K562 (cell line): ENCODE results near the gene PLXDC2. TPM values are rescaled to one million over a fixed set of nuclear protein-coding genes. Genes with fewer than 3 reads are reported as not detected.

Experiments
- ATAC-seq: fragments of 200-7000 bp; cut with Tn5 transposase; 3 replicates; pipeline ENCODE4 v1.9.1; 2020; ENCODE audit warnings: moderate library complexity
- BruUV-seq: library from RNA; stranded (reverse); fragments of 400-500 nt; replicated peaks from 2 replicates; lab custom pipeline; 2021; lab: Mats Ljungman, UMichigan
- CTCF ChIA-PET: fragments of 300-600 bp; formaldehyde crosslinking; extraction: SDS; loops from one replicate; lab custom pipeline; 2021; ENCODE audit warnings: low intra/inter-chr PET ratio; lab: Yijun Ruan, JAX
- POLR2A ChIA-PET: fragments of 300-600, 350-650 bp; sonication (Branson Sonifier 250); formaldehyde crosslinking; extraction: SDS; loops from one replicate; lab custom pipeline; 2021; ENCODE audit warnings: antibody characterized with exemption, inconsistent platforms; lab: Yijun Ruan, JAX
- DNase-seq, 4 experiments: peaks; one replicate each; pipeline versions ENCODE4 v3.0.0 to v3.0.0-alpha.2; 2011 to 2018; ENCODE audit warnings: low spot score in 3 of 4, mixed read lengths in 3 of 4; ENCODE audit errors: extremely low read depth in 1 of 4
- FAIRE-seq: peaks from 2 replicates; lab custom pipeline; 2011; peaks lifted over from hg19 to GRCh38; lab: Jason Lieb, UNC
- H2AFZ ChIP-seq: 2 replicates; pipeline ENCODE4 v1.6.0; 2011; ENCODE audit warnings: low read depth, low read length, control low read depth, inconsistent platforms
- H3K27ac ChIP-seq: fragments of 200-600 bp; 3 replicates; pipeline ENCODE4 v1.8.0; 2011; ENCODE audit warnings: low read depth, mild to moderate bottlenecking, control low read depth, inconsistent platforms, low read length, moderate library complexity, mixed read lengths; ENCODE audit errors: extremely low read depth
- H3K27me3 ChIP-seq, 2 experiments: fragments of 300-600 bp in 1 of 2; 2 replicates in 1 of 2; 3 replicates in 1 of 2; pipeline versions ENCODE4 v1.6.0 to v1.8.0; 2011; ENCODE audit warnings: inconsistent platforms in 2 of 2, low read length in 2 of 2, mild to moderate bottlenecking in 1 of 2, mixed read lengths in 1 of 2, moderate library complexity in 1 of 2; ENCODE audit not compliant: control insufficient read depth in 2 of 2, insufficient read depth in 2 of 2
- H3K36me3 ChIP-seq: fragments of 300-600 bp; 3 replicates; pipeline ENCODE4 v1.8.0; 2011; ENCODE audit warnings: mild to moderate bottlenecking, low read length, inconsistent platforms; ENCODE audit not compliant: control insufficient read depth, insufficient read depth
- H3K4me1 ChIP-seq, 2 experiments: fragments of 200-600 bp in 1 of 2; replicated peaks in 1 of 2; 2 replicates in 1 of 2; 3 replicates in 1 of 2; pipeline versions ENCODE4 v1.5.1 to v1.8.0; 2011; ENCODE audit warnings: inconsistent platforms in 2 of 2, low read length in 2 of 2, mild to moderate bottlenecking in 1 of 2, mixed read lengths in 1 of 2, moderate library complexity in 1 of 2; ENCODE audit not compliant: control insufficient read depth in 2 of 2, insufficient read depth in 2 of 2
- H3K4me2 ChIP-seq: 2 replicates; pipeline ENCODE4 v1.6.1; 2011; ENCODE audit warnings: low read length, control low read depth, inconsistent platforms, mixed read lengths; ENCODE audit not compliant: insufficient read depth
- H3K4me3 ChIP-seq: fragments of 200-600 bp; sonication (generic), shearing (Covaris generic); 2 replicates; pipeline ENCODE4 v1.5.1; 2016; ENCODE audit warnings: control low read depth, inconsistent platforms
- H3K79me2 ChIP-seq: fragments of 200-600 bp; 3 replicates; pipeline ENCODE4 v1.8.0; 2011; ENCODE audit warnings: low read length, inconsistent platforms; ENCODE audit not compliant: control insufficient read depth, insufficient read depth
- H3K9ac ChIP-seq, 2 experiments: 2 replicates each; pipeline versions ENCODE4 v1.6.0 to v1.6.1; 2011; ENCODE audit warnings: low read depth in 2 of 2, low read length in 2 of 2, control low read depth in 1 of 2, inconsistent platforms in 1 of 2, mild to moderate bottlenecking in 1 of 2, mixed read lengths in 1 of 2; ENCODE audit not compliant: insufficient read depth in 1 of 2
- H3K9me1 ChIP-seq: one replicate; pipeline ENCODE4 v1.6.0; 2011; ENCODE audit warnings: inconsistent platforms, mild to moderate bottlenecking, low read length, moderate library complexity; ENCODE audit not compliant: control insufficient read depth, insufficient read depth
- H3K9me3 ChIP-seq: replicated peaks from 2 replicates; pipeline ENCODE4 v1.5.1; 2011; ENCODE audit warnings: low read depth, low read length, inconsistent platforms; ENCODE audit not compliant: control insufficient read depth, insufficient read depth
- H4K20me1 ChIP-seq: replicated peaks from 2 replicates; pipeline ENCODE4 v1.6.1; 2011; ENCODE audit warnings: low read length, inconsistent platforms, mixed read lengths; ENCODE audit not compliant: control insufficient read depth, insufficient read depth
- GTF2F1 ChIP-seq: IDR thresholded peaks from 2 replicates; pipeline ENCODE4 v1.6.1; 2011; ENCODE audit warnings: low read depth, low read length, improper control_type of control experiment
- PYGO2 ChIP-seq: fragments of 450-650 bp; IDR thresholded peaks from 2 replicates; pipeline ENCODE4 v1.6.1; 2016; ENCODE audit warnings: mild to moderate bottlenecking, missing genetic modification characterization, moderate library complexity, missing compliant biosample characterization
- SNIP1 ChIP-seq: fragments of 450-650 bp; IDR thresholded peaks from 2 replicates; pipeline ENCODE4 v1.7.1; 2017; ENCODE audit warnings: low read depth, mild to moderate bottlenecking
- ZC3H4 ChIP-seq: sonication (generic); formaldehyde crosslinking; IDR thresholded peaks from 2 replicates; pipeline ENCODE4 v1.9.0; 2021; ENCODE audit warnings: missing genetic modification reagents, borderline replicate concordance
- WGBS: fragments of 100-300 bp; shearing (Covaris generic); methylation state at CpG from one replicate; pipeline ENCODE4 v1.1.6; 2016; ENCODE audit warnings: low coverage, mixed read lengths; ENCODE audit not compliant: insufficient coverage; ENCODE audit errors: missing lambda C conversion rate; 5-methylcytosine and 5-hydroxymethylcytosine counted together
- in situ Hi-C: fragments of 300-500 bp; cut with MboI; formaldehyde crosslinking; loops from 4 replicates; pipeline ENCODE4 v1.15.0; 2018; ENCODE audit warnings: inconsistent platforms, mixed read lengths
- intact Hi-C: fragments of 100-400 bp; cut with micrococcal nuclease; formaldehyde crosslinking; loops from 2 replicates; pipeline ENCODE4 v1.14.2; 2022
- polyA plus RNA-seq, 8 experiments: library from polyadenylated mRNA; depleted of rRNA in 4 of 8; stranded (reverse) in 5 of 8; unstranded in 3 of 8; fragments of >200 nt; fragmentation: Nextera tagmentation in 2 of 8; fragmentation: Illumina TruSeq in 1 of 8; extraction: Ambion mirVana in 2 of 8; extraction: Trizol in 1 of 8; gene quantifications; 2 replicates each; pipeline versions ENCODE4 v1.2.1 to v1.2.3, GENCODE V29; 2011 to 2014; ENCODE audit warnings: inconsistent platforms in 1 of 8, missing spikeins in 1 of 8
- total RNA-seq, 7 experiments: library from RNA; depleted of rRNA in 6 of 7; stranded (reverse); fragments of >200 nt in 6 of 7; fragmentation: Illumina TruSeq in 2 of 7; extraction: Trizol in 2 of 7; gene quantifications; 2 replicates each; pipeline versions ENCODE4 v1.2.1 to v1.2.3, GENCODE V29; 2011 to 2021; ENCODE audit warnings: low replicate concordance in 1 of 7
- TF ChIP-seq, protein P1 (sequence below): sonication (generic); formaldehyde crosslinking; IDR thresholded peaks from 2 replicates; pipeline ENCODE4 v1.8.0; 2022; ENCODE audit warnings: missing genetic modification reagents, mild to moderate bottlenecking, moderate library complexity, borderline replicate concordance
- TF ChIP-seq, protein P2 (sequence below): fragments of 250-450 bp; sonication (Bioruptor Pico); IDR thresholded peaks from 2 replicates; pipeline ENCODE4 v1.8.0; 2022; ENCODE audit warnings: inconsistent platforms, mild to moderate bottlenecking, moderate library complexity, borderline replicate concordance

Gene PLXDC2
- total and polyA plus RNA-seq, 9 of the 15 experiments (the other 6 are each of a cell fraction or from before 2014, with no cell fraction given), result 0.01 to 0.33 (median 0.10) TPM; not detected in 3

DNA sequence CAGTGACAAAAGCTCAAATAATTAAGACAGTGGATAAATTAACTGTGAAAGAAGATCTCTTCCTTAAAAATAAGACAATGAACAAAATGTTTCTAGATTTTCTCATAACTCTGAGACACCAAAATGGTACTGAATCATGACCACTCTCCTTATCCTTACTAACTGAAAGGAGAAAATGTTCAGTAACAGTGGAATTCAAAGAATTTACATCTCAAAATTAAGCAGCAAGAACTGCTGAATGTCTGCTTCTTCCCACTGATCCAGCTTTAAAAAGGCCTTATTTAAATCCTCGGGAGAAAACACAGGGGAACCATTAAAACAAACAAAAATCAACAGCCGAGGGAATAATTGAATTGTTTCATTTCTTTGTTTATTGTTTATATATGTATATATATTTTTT lies 27.3 kb upstream of the PLXDC2 start:
- WGBS, result 0% methylated on average over 2 of the region's 2 CpGs
- TF ChIP-seq PYGO2, result no peak
- TF ChIP-seq SNIP1, result no peak
- no peak for TF ChIP-seq GTF2F1
- TF ChIP-seq ZC3H4 (CRISPR knock-in tag), result no peak
- TF ChIP-seq, protein P1, sequence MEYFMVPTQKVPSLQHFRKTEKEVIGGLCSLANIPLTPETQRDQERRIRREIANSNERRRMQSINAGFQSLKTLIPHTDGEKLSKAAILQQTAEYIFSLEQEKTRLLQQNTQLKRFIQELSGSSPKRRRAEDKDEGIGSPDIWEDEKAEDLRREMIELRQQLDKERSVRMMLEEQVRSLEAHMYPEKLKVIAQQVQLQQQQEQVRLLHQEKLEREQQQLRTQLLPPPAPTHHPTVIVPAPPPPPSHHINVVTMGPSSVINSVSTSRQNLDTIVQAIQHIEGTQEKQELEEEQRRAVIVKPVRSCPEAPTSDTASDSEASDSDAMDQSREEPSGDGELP, result no peak
- TF ChIP-seq, protein P2, sequence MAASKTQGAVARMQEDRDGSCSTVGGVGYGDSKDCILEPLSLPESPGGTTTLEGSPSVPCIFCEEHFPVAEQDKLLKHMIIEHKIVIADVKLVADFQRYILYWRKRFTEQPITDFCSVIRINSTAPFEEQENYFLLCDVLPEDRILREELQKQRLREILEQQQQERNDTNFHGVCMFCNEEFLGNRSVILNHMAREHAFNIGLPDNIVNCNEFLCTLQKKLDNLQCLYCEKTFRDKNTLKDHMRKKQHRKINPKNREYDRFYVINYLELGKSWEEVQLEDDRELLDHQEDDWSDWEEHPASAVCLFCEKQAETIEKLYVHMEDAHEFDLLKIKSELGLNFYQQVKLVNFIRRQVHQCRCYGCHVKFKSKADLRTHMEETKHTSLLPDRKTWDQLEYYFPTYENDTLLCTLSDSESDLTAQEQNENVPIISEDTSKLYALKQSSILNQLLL (CRISPR knock-in tag), result no peak
- POLR2A ChIA-PET, result no interaction called here
- no peak overlapping the region for H2AFZ ChIP-seq
- H3K4me1 ChIP-seq, result no peaks in the 10 kb centered on the region
- intact Hi-C loops (no loop called here), in situ Hi-C loops (no loop called here)
- FAIRE-seq (no peak), ATAC-seq (no peak), DNase-seq (no peak)
- no peak overlapping the region for H3K4me3 ChIP-seq
- no peaks in the 10 kb centered on the region for H3K9me3 ChIP-seq
- H3K79me2 ChIP-seq, result no peaks in the 10 kb centered on the region
- no peaks in the 10 kb centered on the region for H4K20me1 ChIP-seq
- no TSS peak for BruUV-seq
- CTCF ChIA-PET, result no interaction called here
- H3K36me3 ChIP-seq, result no peaks in the 10 kb centered on the region
- H3K27me3 ChIP-seq, result no peaks in the 10 kb centered on the region
- no peak overlapping the region for H3K27ac ChIP-seq
- H3K4me2 ChIP-seq, result no peak overlapping the region
- H3K9me1 ChIP-seq, result no peaks in the 10 kb centered on the region
- no peak overlapping the region for H3K9ac ChIP-seq
